Lower lobe of right lung (tissue), 2 donors: ENCODE measurements around the gene ZFP90. TPM values are rescaled to one million over a fixed set of nuclear protein-coding genes. Genes with fewer than 3 reads are reported as not detected.

Source experiments
- ATAC-seq, 2 donors: fragments of 200-7000 bp; cut with Tn5 transposase; one replicate each; pipeline ENCODE4 v1.9.1; 2020 to 2022; ENCODE audit warnings: mild to moderate bottlenecking in 2 of 2, moderate library complexity in 2 of 2
- DNase-seq: peaks from one replicate; pipeline ENCODE4 v3.0.0-alpha.2; 2020
- H3K27ac ChIP-seq: fragments of 200-600 bp; one replicate; pipeline ENCODE4 v1.8.0; 2022
- H3K27me3 ChIP-seq: fragments of 200-600 bp; one replicate; pipeline ENCODE4 v1.8.0; 2022; ENCODE audit warnings: low read depth
- H3K36me3 ChIP-seq: fragments of 200-600 bp; one replicate; pipeline ENCODE4 v1.8.0; 2022; ENCODE audit warnings: mild to moderate bottlenecking
- H3K4me1 ChIP-seq: fragments of 200-600 bp; one replicate; pipeline ENCODE4 v1.8.0; 2022
- H3K4me3 ChIP-seq: fragments of 200-600 bp; one replicate; pipeline ENCODE4 v1.8.0; 2022; ENCODE audit warnings: mild to moderate bottlenecking
- H3K9me3 ChIP-seq: fragments of 200-600 bp; one replicate; pipeline ENCODE4 v1.8.0; 2022
- CTCF ChIP-seq: fragments of 200-600 bp; IDR thresholded peaks from one replicate; pipeline ENCODE4 v1.8.0; 2022; ENCODE audit warnings: antibody characterized with exemption, mild to moderate bottlenecking
- intact Hi-C: fragments of 100-400 bp; cut with DNase I; formaldehyde crosslinking; loops from one replicate; pipeline ENCODE4 v1.11.0; 2022
- total RNA-seq: library from RNA; stranded (reverse); fragmentation: NEBNext Ultra II Directional; extraction: Animal tissue kit (Norgen Biotek cat#: 25700); gene quantifications from one replicate; pipeline ENCODE4 v1.2.1, GENCODE V29; 2021
- donor health status: DM: no; HTN: yes; CAD: no; lungs with severe emphysema.

ZFP90 gene
- total RNA-seq, 1 donor from 2014 or later = 25.7 TPM

- intact Hi-C loops = no loop called here
- Histone ChIP-seq H3K27me3 (no peaks in the 10 kb centered on the region), H3K36me3 (no peaks in the 10 kb centered on the region), H3K9me3 (peaks cover 2% of the 10 kb centered on the region), H3K4me3 (no peak overlapping the region), H3K27ac (no peak overlapping the region), H3K4me1 (no peaks in the 10 kb centered on the region)
- ATAC-seq (no peak), DNase-seq (no peak)
- no peak for TF ChIP-seq CTCF
Measured at GRCh38 chr16:68608330-68608729, 69.2 kb downstream of the ZFP90 start.

DNA sequence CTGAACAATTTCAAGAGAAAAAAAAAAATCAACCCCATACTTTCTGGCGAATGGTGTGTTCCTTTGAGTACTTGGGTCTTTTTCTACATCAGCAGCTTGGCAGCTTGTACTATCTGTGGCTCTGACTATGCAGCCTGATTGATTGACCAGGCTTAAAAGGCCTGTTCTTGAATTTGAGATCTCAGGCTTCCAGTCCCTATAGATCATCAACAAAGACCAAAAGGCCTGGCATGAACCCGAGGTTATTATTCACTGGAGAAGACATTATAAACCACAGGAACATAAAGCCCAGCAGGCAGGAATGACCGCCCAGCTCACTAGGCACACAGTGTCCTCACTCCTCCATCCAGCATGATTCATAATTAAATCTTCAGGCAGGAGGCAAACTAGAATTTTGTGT, 73.9 kb downstream of the ZFP90 start:
- no peak for DNase-seq
- no peaks in the 10 kb centered on the region for H3K36me3 ChIP-seq
- TF ChIP-seq CTCF = no peak

DNA sequence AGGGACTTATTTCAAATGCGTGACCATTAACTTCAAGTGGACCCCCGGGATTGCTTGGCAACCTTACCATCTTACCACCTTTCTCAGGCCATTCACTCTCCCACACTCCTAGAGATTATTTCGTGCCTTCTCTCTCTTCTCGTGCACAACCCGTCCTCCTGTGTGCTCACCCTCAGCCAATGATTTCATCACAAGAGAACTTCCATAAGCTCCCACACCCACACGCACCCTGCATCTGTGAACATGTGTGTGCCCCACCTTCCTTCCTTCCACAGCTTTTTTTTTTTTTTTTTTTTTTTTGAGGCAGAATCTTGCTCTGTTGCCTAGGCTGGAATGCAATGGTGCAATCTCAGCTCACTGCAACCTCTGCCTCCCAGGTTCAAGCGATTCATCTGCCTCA, 78.6 kb downstream of the ZFP90 start:
- no peak for TF ChIP-seq CTCF
- Histone ChIP-seq H3K36me3 (no peaks in the 10 kb centered on the region), H3K27ac (no peak overlapping the region), H3K4me3 (no peak overlapping the region), H3K4me1 (no peaks in the 10 kb centered on the region), H3K9me3 (peaks cover 17% of the 10 kb centered on the region), H3K27me3 (no peaks in the 10 kb centered on the region)
- intact Hi-C loops = no loop called here
- ATAC-seq (no peak), DNase-seq (no peak)

More for the DNA sequence above, 73.9 kb downstream of the ZFP90 start:
- peaks cover 17% of the 10 kb centered on the region for H3K9me3 ChIP-seq
- H3K4me3 ChIP-seq = no peak overlapping the region
- no peak for ATAC-seq
- H3K27me3 ChIP-seq = no peaks in the 10 kb centered on the region
- intact Hi-C loops = no loop called here
- H3K27ac ChIP-seq = no peak overlapping the region
- no peaks in the 10 kb centered on the region for H3K4me1 ChIP-seq

Other genes with a start within 250 kb of the ZFP90 start
- 16.8 TPM for gene SLC7A6OS, start 228.3 kb upstream of the ZFP90 start, total RNA-seq
- 36.1 TPM for gene PRMT7, start 228.3 kb upstream of the ZFP90 start, total RNA-seq
- 3.6 TPM for gene SMPD3, start 90.8 kb upstream of the ZFP90 start, total RNA-seq
- 3.4 TPM for gene CDH3, start 106.0 kb downstream of the ZFP90 start, total RNA-seq
- gene CDH1, start 198.0 kb downstream of the ZFP90 start, total RNA-seq = 127 TPM